COLO829 (cell line): ENCODE data around the gene STIM2.

Experiments
- DNase-seq: peaks from one replicate; pipeline ENCODE4 v3.0.0; 2012; ENCODE audit warnings: low spot score

The STIM2 gene

DNA sequence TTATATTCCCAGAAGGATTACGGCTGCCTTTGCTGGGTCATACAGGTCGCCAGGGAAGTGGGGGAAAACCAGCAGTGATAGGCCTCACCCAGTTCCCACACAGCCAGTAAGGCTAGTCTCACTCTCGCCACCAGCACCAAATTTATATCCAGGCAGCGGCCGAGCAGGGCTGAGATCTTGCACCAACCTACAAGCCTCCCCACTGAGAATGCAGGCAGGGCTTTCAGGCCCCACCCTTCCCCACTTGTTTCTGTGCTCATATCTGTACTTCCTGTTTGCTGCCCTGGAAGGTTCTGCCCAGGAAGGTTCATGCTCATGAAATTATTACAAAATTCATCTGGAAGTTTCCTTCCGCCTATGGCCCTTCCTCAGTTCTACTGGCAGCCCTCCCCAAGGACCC, 179.7 kb downstream of the STIM2 start:
- DNase-seq: no peak

DNA sequence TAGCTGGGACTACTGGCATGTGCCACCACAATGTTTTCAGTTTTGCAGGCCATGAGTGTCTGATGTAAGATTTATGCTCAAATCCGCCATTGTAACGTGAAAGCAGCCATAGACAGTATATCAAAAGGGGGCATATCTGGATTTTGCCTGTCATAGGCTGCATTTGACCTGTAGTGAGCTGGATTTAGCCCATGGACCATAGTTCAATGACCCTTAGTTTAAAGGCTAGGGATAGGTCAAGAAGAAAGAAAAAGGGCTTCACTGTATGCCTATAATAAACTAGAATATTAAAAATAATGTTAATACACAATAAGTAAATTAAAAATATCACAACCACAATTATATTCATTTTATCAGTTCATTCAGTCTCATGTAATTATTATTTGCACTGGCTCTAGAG, 181.8 kb downstream of the STIM2 start:
- DNase-seq: no peak

DNA sequence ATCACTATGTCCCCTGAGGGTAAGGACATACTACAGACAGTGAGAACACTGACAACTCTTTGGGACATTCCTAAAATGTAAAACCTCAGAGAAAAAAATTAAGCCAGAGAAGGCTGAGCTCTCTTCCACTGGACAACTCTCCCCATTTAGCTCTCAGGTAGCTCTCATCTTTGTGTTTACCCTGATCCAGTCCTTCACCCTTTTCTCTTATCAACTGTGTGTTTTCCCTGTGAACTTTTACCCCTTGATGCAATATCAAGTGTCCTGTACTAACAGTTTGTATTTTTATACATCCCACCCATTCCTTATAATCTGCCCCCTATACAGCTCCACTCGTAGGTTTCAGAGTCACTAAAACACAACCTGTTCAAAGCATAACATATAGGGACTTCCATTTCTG, 182.6 kb downstream of the STIM2 start:
- no peak for DNase-seq

DNA sequence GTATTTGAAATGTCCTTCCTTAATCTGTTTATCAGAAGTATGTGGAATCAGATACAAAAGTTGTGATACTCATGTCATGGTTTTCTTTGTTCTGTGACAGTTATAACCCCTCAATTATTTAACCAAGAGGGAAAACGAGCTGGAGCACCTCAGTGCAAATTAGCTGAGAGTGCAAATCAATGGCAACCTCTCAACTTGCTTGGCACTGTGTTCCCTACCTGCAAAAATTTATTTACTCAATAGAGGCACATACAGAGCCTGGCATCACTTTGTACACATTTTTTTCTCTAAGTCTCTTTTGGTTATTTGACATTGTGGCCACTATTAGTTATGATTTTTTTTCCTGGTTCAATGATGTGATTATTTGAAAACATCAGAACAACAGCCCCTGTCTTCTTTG, 186.2 kb downstream of the STIM2 start:
- no peak for DNase-seq

DNA sequence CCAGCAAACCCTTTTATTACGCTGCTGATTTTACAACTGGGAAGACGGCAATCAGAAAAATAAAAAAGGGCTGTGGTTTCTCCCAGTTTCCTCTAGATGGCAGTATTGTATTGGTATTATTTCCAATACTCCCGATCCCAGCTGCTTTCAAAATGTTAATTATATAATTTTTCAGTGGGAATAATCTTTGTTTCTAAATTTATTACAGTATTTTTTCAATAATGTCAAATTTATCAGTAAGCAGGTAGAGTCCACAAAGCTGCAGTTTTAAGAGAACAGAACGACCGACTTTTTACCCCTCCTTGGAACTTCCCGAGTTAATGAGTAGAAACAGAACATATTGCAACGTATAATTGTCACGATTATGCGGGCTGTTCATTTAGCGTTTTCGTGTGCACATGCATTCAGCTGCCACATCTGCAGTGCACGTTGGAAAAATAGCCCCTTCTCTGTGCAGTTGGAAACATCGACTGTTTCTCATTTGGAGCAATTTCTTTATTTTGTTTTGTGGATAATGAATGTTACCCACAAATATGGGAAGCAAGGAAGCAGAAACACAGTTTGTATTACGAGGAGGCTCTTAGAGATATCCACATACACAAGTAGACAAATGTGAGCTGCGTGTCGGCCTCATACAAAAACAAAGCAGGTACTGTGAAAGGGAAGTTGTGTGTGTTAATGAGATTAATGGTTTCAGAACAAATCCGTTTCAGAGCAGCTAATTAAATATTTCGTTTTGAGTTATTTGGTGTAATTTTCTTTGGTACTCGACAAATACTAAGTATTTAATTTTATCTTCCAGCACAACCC, 188.0 kb downstream of the STIM2 start:
- DNase-seq: peak; percentile 64

DNA sequence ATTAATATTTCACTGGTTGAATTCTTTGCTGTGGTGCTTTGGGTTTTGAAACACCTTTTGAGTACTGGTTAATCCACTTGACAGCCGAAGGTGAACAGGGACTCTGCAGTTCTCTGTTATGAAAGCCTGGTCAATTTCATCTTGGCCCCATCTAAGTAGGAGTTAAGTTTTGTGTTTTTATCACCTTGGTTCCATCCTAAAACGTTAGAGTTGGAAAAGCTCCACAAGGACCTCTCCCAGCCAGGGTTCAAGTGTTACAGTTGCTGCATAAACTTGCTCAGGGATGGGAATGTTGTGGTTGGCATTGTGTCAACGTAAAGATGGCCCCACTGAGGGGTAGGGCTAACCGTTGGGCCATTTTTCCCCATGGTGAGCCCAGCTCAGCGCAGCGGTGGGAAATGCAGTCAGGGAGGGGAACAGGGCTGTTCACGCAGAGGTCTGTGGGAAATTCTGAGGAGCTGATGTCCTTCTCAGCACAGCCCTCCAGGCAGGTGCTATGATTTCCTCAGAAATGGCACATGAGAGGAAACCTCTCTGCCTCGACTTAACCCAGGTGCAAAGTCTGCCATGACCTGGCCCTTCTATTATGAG, 188.7 kb downstream of the STIM2 start:
- DNase-seq: peak; percentile 1

DNA sequence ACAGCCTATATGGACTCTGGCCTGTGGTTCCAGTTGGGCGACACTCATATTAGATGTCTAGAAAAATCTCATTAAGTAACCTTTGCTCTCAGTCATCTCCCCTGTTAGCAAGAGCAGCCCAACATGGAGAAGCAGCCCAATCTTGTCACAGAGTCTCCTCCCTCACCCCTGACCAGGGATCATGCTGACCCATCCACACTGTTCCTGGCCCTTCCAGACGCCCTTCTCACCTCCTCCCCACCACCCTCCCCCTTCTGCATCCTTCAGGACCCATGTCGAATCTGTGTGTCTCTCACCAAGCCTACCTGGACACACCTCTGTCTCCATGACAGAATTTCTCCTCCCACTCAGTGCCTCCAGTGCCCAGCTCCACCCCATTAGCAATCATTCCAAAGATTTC, 190.1 kb downstream of the STIM2 start:
- DNase-seq: no peak

DNA sequence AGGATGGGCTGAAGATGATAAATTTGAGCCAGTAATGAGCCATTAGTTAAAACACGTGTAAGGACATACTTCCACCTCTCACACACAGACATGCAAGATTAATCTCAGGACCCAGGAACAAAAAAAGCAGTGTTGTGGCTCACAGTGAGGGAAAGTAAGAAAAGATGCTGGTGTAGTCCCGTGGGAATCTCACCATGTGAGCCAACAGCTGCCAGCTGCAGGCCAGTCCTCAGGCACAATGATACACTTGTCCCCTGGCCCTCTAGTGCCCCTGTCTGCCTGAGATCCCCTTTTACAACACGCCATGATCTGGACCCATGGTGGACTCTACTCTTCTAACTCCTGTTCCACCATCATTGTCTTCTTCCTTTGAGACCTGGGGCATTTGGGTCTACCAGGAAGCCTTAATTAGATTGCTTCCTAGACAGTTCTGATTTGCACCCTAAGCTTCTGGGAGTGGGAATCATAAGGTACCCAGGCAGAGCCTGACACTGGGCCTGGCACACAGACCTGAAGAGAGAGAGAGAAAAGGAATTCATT, 194.7 kb downstream of the STIM2 start:
- DNase-seq: peak; percentile 45

DNA sequence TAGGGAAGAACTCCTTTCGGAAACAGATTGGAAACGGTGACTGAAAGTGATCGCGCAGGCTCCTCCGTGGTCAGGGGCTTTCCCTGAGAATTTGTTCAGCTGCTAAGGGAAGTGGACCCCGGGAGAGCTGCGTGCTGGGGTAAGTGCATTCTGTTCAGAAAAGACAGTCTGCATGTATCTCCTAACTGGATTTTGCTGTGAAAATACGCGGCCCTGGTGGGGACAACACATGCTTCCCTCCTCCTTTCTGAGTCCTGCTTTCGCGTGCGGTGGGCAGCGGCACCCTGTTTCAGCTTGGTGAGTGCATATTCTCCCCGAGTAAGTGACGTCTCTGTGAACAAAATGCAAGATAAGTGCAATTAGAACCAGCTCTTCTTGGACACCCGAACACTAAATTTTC, 195.6 kb downstream of the STIM2 start:
- DNase-seq: no peak

DNA sequence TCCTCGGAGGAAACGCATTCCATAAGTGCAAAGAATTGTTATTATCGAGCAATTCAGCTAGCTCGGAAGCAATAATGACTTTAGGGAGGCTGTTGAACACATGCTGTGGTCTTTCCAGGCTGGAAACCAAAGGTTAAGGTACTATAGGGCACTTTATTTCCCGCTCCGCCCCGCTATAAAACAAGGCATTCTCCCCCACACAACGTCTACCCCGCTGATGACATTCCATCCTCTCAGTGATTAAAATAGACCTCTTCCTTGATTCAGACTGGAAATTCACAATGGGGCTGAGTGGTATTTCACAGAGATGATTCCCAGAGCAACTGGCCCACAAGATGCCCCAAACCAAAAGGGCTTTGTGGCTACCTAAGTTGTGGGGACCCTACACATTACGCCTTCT, 196.4 kb downstream of the STIM2 start:
- DNase-seq: no peak

DNA sequence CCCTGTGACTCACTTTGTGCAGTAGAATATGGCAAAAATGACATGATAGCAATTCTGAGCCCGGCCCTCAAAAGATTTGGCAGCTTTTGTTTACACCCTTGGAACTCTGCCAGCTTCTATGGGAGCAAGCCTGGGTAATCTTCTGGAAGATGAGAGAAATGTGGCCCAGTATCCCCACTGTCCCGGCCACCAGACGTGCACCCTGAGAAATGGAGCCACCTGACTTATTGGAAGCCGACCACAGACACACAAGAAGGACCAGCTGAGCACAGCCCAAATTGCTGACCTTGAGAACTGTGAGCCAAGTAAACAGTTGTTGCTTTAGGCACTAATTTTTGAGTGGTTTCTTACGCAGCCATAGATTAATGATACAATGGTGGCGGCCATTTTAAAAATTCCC, 197.0 kb downstream of the STIM2 start:
- DNase-seq: no peak

DNA sequence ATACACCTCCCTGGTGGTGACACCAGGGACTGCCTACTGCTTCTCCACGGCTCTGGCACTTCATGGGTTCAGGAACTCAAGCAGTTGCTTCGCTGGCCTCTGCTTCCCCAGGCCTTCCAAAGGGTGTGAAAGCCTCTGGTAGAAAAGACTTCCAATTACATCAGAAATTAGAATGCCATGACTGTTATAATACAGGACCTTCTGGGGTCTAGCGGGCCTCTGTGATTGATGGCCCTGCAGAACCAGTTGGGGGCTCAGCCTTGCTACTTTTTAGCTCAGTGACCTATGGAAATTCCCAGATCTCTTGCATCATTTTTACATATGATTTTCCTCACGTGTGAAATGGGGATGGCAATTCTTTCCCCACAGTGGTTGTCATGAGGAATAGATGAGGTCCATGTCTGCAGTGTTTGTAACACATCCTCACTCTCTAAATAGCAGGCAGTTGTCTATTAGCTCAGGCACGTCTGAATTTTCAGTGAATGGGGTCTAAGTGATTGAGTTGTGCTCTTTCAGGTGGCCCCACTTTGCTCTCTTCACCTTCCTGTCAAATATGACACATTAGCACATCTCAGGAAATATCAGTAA, 198.3 kb downstream of the STIM2 start:
- no peak for DNase-seq

DNA sequence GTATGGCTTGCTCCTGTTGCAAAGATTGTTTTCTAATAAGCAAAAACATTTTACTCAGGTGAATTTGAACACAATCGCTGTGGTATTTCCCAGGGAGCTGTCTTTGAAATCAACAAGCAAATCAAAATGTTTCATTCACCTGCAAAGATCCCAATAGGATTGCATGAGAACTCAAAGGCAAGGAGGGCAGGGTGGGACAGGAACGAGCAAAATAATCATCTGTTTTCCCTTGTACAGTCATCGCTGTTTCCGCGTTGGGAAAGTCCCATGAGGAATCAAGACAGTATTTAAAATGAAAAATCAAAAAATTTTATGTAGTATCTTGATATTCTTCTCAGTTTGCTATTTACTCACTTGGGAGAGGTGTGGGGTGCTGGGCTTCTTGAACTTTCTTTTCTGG, 198.8 kb downstream of the STIM2 start:
- no peak for DNase-seq

DNA sequence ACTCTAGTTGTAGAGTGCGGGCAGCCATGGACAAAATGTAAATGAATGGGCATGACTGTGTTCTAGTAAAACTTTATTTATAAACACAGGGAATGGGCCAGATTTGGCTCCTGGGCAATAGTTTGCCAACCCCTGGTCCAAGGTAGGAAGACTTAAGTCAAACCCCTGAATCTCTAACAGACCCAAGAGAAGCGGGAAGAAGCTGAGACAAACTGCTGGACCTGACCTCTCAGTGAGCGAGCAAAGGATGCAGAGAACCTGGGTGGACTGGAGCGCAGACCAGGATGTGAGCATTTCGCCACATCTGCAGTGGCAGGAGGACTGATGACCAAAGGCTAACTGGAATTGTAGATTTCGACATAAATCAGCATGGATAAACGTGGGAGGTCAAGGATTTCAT, 201.6 kb downstream of the STIM2 start:
- DNase-seq: no peak

DNA sequence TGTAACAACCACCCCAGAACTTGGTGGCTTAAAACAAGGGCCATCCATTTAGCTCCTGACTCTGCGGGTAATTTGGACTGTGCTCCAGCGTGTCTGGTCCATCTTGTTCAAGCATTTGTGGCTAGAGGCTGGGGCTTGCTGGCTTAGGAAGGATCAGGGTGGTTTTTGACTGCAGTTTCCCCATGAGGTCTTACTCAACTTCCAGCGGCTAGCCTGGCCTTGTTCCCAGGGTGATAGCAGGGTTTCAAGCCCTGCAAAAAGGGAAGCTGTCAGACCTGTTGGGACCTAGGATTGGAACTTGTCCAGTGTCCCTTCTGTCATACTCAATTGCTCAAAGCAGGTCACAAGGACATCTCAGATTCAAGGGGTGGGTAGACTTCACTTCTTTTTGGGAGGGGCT, 205.9 kb downstream of the STIM2 start:
- DNase-seq: no peak

DNA sequence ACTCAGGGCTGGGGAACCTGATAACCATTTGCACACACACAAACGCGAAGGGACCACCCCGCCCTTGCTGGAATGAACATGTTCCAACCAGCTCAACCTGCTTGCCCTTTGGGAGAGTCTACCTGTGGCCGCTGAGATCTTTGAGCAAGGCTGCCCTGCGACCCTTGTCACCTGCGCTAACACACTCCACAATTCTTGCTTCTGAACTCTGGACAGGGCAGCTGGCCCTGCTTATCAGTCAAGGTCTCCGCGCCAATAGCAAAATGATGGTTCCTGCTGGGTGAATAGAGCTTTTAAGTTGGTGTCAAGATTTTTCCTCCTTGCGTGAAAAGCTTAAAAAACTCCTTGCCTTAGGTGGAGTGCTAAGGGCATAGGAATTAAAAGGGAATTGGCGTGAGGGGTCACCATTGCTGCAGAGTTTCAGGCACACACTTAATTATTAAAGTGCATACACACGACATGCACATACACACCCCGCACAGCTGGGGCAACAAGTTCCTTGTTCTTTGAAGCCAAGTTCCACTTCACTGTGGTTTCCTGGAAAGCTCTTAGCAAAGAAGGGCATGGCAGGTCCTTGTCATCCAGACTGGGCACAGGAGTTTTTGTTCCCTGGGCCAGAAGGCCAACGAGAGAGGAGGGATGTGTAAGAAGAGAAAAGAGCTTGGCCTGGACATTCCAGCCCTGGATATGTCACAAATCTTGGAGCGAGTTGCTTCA, 207.7 kb downstream of the STIM2 start:
- no peak for DNase-seq
